K562 treated with DMSO at 1 percent for 12 hours (cell line): Measurements from ENCODE around the gene ZNF106. TPM values are rescaled to one million over a fixed set of nuclear protein-coding genes. Genes with fewer than 3 reads are reported as not detected.

ENCODE experiments used
- total RNA-seq: library from RNA; unstranded; fragments of 300-600 nt; gene quantifications from 2 replicates; pipeline ENCODE4 v1.2.3, GENCODE V29; 2022; ENCODE audit not compliant: insufficient read depth

Gene ZNF106
- 6.4 and 35.7 TPM in 2 replicates for total RNA-seq

GRCh38 chr15:42490671-42491538 is at the start of gene ZNF106:
Gene ZNF106 (minus strand): TSS chr15:42491141. CDS start chr15:42472289, 18,852 bp downstream.

GRCh38 chr15:42495361-42496212 is 4.6 kb upstream of the ZNF106 start, which contains the start of gene SNAP23:
Gene SNAP23 (plus strand): TSS chr15:42495634. CDS start chr15:42511847, 16,213 bp downstream.

Other genes starting within 250 kb of the ZNF106 start
- 8.6 and 11.1 TPM in 2 replicates for gene GANC, start 217.9 kb downstream of the ZNF106 start, total RNA-seq
- gene TMEM87A, start 217.7 kb downstream of the ZNF106 start, total RNA-seq: 17.2 and 21.6 TPM in 2 replicates
- 0.73 and 1.0 TPM in 2 replicates for gene CAPN3, start 131.6 kb downstream of the ZNF106 start, total RNA-seq
- gene SNAP23, start 4.5 kb upstream of the ZNF106 start, total RNA-seq: 41.8 and 97.8 TPM in 2 replicates
- gene LRRC57, start 57.7 kb upstream of the ZNF106 start, total RNA-seq: 12.1 and 20.9 TPM in 2 replicates
- 16.2 and 40.7 TPM in 2 replicates for gene HAUS2, start 57.7 kb upstream of the ZNF106 start, total RNA-seq
- 1.8 and 11.1 TPM in 2 replicates for gene STARD9, start 84.5 kb upstream of the ZNF106 start, total RNA-seq
- 14.2 and 30.0 TPM in 2 replicates for gene CDAN1, start 246.0 kb upstream of the ZNF106 start, total RNA-seq